HG03565 (cell line): ENCODE data around the gene C7orf25.

Experiments
- ATAC-seq: cut with Tn5 transposase; IDR thresholded peaks from one replicate; pipeline ENCODE4 v1.9.1; 2021; ENCODE audit warnings: mild to moderate bottlenecking, moderate library complexity; ENCODE audit not compliant: unreplicated experiment

C7orf25 gene

GRCh38 chr7:42911454-42912447 lies at the start of gene C7orf25:
Gene C7orf25 (minus strand): TSS chr7:42912070. CDS start chr7:42910900, 1,170 bp downstream.
- peak; percentile 90 for ATAC-seq

- ATAC-seq = no peak
Measured at GRCh38 chr7:42961170-42961569, 49.3 kb upstream of the C7orf25 start.

GRCh38 chr7:42960762-42961161 lies 48.9 kb upstream of the C7orf25 start:
- ATAC-seq = no peak

- ATAC-seq = no peak
Measured at GRCh38 chr7:42959549-42959948, 47.7 kb upstream of the C7orf25 start.

- no peak for ATAC-seq
Measured at GRCh38 chr7:42956062-42956461, 44.2 kb upstream of the C7orf25 start.

- no peak for ATAC-seq
Measured at GRCh38 chr7:42953994-42954393, 42.1 kb upstream of the C7orf25 start.

- ATAC-seq = no peak
Measured at GRCh38 chr7:42952328-42952727, 40.5 kb upstream of the C7orf25 start.

GRCh38 chr7:42950417-42950816 lies 38.5 kb upstream of the C7orf25 start:
- no peak for ATAC-seq

- no peak for ATAC-seq
Measured at GRCh38 chr7:42947521-42947920, 35.7 kb upstream of the C7orf25 start.

GRCh38 chr7:42946627-42946950 lies 34.7 kb upstream of the C7orf25 start:
- ATAC-seq = no peak

- ATAC-seq = peak; percentile 62
Measured at GRCh38 chr7:42945821-42946626, 34.2 kb upstream of the C7orf25 start.

- no peak for ATAC-seq
Measured at GRCh38 chr7:42940985-42941847, 29.3 kb upstream of the C7orf25 start.

GRCh38 chr7:42939457-42940240 lies 27.8 kb upstream of the C7orf25 start:
- ATAC-seq = no peak

GRCh38 chr7:42935861-42936260 lies 24.0 kb upstream of the C7orf25 start:
- ATAC-seq = no peak

GRCh38 chr7:42934291-42934690 lies 22.4 kb upstream of the C7orf25 start:
- no peak for ATAC-seq

GRCh38 chr7:42932811-42933591 lies 21.1 kb upstream of the C7orf25 start:
- ATAC-seq = no peak

- peak; percentile 99 for ATAC-seq
Measured at GRCh38 chr7:42931834-42932651, 20.2 kb upstream of the C7orf25 start, which contains the start of the genes MRPL32 and PSMA2. Gene MRPL32 (plus strand): TSS chr7:42932376. CDS start chr7:42932387, 11 bp downstream. Gene PSMA2 (minus strand): TSS chr7:42932174. CDS start chr7:42932158, 16 bp downstream.

GRCh38 chr7:42931447-42931833 lies 19.6 kb upstream of the C7orf25 start:
- no peak for ATAC-seq
